Immature natural killer cell (primary cell): Measurements from ENCODE around the gene GEN1. TPM values are rescaled to one million over a fixed set of nuclear protein-coding genes. Genes with fewer than 3 reads are reported as not detected.
"Not testable (repeated sequence)": the region's sequence is repeated elsewhere in the genome, so short reads cannot be mapped to it uniquely, and the experiment has no call there.

Source experiments
- DNase-seq, 3 donors: peaks; one replicate each; pipeline ENCODE4 v3.0.0; 2022; ENCODE audit warnings: mixed read lengths in 1 of 3
- H3K27ac Mint-ChIP-seq, 6 donors: one replicate each; pipeline ENCODE4 v1.8.0; 2020; ENCODE audit warnings: mixed read lengths in 6 of 6, mild to moderate bottlenecking in 5 of 6, inconsistent platforms in 4 of 6, moderate library complexity in 3 of 6
- H3K27me3 Mint-ChIP-seq, 3 donors: one replicate each; pipeline ENCODE4 v1.8.0; 2020 to 2021; ENCODE audit warnings: low read depth in 3 of 3, mild to moderate bottlenecking in 3 of 3, mixed read lengths in 3 of 3, moderate library complexity in 3 of 3, inconsistent platforms in 1 of 3
- H3K36me3 Mint-ChIP-seq, 3 donors: one replicate each; pipeline ENCODE4 v1.8.0; 2020; ENCODE audit warnings: mixed read lengths in 3 of 3, inconsistent platforms in 2 of 3, mild to moderate bottlenecking in 2 of 3
- H3K4me1 Mint-ChIP-seq, 2 donors: one replicate each; pipeline ENCODE4 v1.8.0; 2020; ENCODE audit warnings: inconsistent platforms in 2 of 2, mild to moderate bottlenecking in 2 of 2, mixed read lengths in 2 of 2, moderate library complexity in 1 of 2
- H3K4me3 Mint-ChIP-seq, 5 donors: one replicate each; pipeline ENCODE4 v1.8.0; 2020; ENCODE audit warnings: mild to moderate bottlenecking in 5 of 5, mixed read lengths in 5 of 5, inconsistent platforms in 3 of 5, moderate library complexity in 3 of 5
- H3K9me3 Mint-ChIP-seq, 6 donors: one replicate each; pipeline ENCODE4 v1.8.0; 2020; ENCODE audit warnings: mild to moderate bottlenecking in 6 of 6, mixed read lengths in 6 of 6, inconsistent platforms in 4 of 6, moderate library complexity in 3 of 6
- polyA plus RNA-seq, 3 donors: library from polyadenylated mRNA; unstranded; fragments of 300-500 nt; fragmentation: Illumina TruSeq; gene quantifications; one replicate each; pipeline ENCODE4 v1.2.3, GENCODE V29; 2021

The GEN1 gene
- polyA plus RNA-seq, 3 donors from 2014 or later: 2.3 TPM; not detected in 2

GRCh38 chr2:17815468-17816184 lies 61.7 kb downstream of the GEN1 start:
- no peaks in the 10 kb centered on the region for H3K9me3 Mint-ChIP-seq
- no peaks in the 10 kb centered on the region for H3K36me3 Mint-ChIP-seq
- peaks cover 4 to 6% (median 5%) of the 10 kb centered on the region in 3 donors for H3K27me3 Mint-ChIP-seq
- no peak overlapping the region for H3K27ac Mint-ChIP-seq
- no peak overlapping the region for H3K4me3 Mint-ChIP-seq
- no peak for DNase-seq
- no peaks in the 10 kb centered on the region for H3K4me1 Mint-ChIP-seq

DNA sequence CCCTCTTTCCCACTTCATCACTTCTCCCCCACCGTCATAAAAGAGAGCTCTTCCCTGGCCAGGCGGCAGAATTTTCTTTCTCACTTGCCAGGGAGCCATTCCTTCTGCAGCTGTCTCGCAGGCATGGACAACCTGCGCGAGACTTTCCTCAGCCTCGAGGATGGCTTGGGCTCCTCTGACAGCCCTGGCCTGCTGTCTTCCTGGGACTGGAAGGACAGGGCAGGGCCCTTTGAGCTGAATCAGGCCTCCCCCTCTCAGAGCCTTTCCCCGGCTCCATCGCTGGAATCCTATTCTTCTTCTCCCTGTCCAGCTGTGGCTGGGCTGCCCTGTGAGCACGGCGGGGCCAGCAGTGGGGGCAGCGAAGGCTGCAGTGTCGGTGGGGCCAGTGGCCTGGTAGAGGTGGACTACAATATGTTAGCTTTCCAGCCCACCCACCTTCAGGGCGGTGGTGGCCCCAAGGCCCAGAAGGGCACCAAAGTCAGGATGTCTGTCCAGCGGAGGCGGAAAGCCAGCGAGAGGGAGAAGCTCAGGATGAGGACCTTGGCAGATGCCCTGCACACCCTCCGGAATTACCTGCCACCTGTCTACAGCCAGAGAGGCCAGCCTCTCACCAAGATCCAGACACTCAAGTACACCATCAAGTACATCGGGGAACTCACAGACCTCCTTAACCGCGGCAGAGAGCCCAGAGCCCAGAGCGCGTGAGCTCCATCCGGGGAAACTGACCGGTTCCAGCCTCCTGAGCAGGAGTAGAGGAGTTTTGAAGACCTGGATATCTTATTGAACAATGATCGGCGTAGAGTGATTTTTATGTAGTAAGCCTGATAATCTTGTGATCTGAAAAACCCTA lies 62.7 kb downstream of the GEN1 start, which contains the start of gene MSGN1:
MSGN1 (plus strand) TSS at position 65 of the 850 bp plus-strand sequence; CDS start at position 124, 59 bp downstream.
- H3K9me3 Mint-ChIP-seq: no peaks in the 10 kb centered on the region
- H3K27me3 Mint-ChIP-seq: peaks cover 4 to 7% (median 5%) of the 10 kb centered on the region in 3 donors
- no peak within 1 kb of the TSS for H3K27ac Mint-ChIP-seq
- H3K36me3 Mint-ChIP-seq: no peaks in the 10 kb centered on the region
- no peak within 1 kb of the TSS for H3K4me3 Mint-ChIP-seq
- H3K4me1 Mint-ChIP-seq: no peaks in the 10 kb centered on the region
- no peak for DNase-seq

DNA sequence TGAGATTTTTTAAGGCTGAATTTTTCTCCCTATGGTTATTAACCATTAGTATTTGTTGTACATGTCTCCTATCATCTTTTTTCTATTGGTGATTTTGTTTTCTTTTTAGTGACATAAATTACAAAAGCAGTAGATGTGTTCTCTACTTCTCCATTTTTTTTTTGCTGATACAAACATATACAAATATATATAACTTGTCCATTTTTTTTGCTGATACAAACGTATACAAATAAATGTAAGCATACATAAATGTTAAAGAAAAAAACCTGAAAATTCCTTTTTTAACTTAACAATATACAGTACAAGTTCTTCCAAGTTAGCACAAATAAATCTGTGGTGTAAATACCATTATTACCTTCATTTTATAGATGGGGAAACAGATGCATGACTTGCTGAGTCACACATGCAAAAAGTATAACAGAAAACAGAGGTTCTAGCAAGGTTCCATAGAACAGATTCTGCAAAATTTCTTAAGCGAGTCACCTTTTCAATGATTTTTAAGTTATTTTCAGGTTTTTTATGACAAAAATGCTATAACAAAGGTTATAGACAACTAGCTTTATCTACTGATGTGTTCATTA lies 64.4 kb downstream of the GEN1 start:
- Mint-ChIP-seq H3K27ac (no peak overlapping the region), H3K27me3 (peaks cover 5 to 7% (median 6%) of the 10 kb centered on the region in 3 donors), H3K4me1 (no peaks in the 10 kb centered on the region), H3K9me3 (peaks cover 0 to 1% (median 0%) of the 10 kb centered on the region in 6 donors), H3K36me3 (no peaks in the 10 kb centered on the region), H3K4me3 (no peak overlapping the region)
- DNase-seq: no peak

DNA sequence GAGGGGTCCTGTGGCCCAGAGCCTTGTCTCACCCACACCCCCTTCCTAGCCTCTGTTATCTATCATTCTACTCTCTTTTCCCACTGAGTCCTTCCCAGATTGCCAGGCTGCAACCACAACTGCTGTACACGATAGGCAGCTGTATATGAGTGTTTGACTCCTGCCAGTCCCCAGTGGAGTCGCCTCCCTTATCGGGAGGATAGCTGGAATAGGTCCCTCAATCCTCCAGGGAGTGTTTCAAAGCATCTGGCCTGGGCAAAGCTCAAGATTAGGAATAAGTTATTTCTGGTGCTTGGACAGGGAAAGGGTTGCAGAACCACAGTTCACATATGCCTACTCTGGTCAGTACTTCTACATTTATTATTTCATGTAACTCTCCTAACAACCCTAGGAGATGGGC lies 67.1 kb downstream of the GEN1 start:
- DNase-seq: no peak
- Mint-ChIP-seq H3K36me3 (no peaks in the 10 kb centered on the region), H3K4me1 (no peaks in the 10 kb centered on the region), H3K4me3 (no peak overlapping the region), H3K27ac (no peak overlapping the region), H3K27me3 (peaks cover 5 to 14% (median 7%) of the 10 kb centered on the region in 3 donors), H3K9me3 (peaks cover 0 to 3% (median 0%) of the 10 kb centered on the region in 6 donors)

GRCh38 chr2:17821535-17822444 lies 67.9 kb downstream of the GEN1 start:
- Mint-ChIP-seq H3K27ac (no peak overlapping the region), H3K27me3 (peaks cover 5 to 14% (median 6%) of the 10 kb centered on the region in 3 donors), H3K4me3 (no peak overlapping the region), H3K36me3 (no peaks in the 10 kb centered on the region), H3K4me1 (no peaks in the 10 kb centered on the region), H3K9me3 (peaks cover 0 to 3% (median 0%) of the 10 kb centered on the region in 6 donors)
- DNase-seq: no peak

GRCh38 chr2:17822445-17823117 lies 68.6 kb downstream of the GEN1 start:
- DNase-seq: no peak
- Mint-ChIP-seq H3K36me3 (no peaks in the 10 kb centered on the region), H3K4me3 (no peak overlapping the region), H3K9me3 (peaks cover 0 to 3% (median 0%) of the 10 kb centered on the region in 6 donors), H3K27ac (no peak overlapping the region), H3K27me3 (peaks cover 4 to 14% (median 5%) of the 10 kb centered on the region in 3 donors), H3K4me1 (no peaks in the 10 kb centered on the region)

DNA sequence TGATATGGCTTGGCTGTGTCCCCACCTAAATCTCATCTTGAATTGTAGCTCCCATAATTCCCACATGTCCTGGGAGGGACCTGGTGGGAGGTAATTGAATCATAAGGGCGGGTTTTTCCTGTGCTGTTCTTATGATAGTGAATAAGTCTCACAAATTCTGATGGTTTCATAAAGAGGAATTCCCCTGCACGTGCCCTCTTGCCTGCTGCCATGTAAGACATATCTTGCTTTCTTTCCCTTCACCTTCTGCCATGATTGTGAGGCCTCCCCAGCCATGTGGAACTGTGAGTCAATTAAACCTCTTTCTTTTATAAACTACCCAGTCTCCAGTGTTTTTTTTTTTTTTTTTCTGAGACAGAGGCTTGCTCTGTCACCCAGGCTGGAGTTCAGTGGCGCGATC lies 69.7 kb downstream of the GEN1 start:
- not testable (repeated sequence) for DNase-seq, H3K9me3 Mint-ChIP-seq, H3K4me3 Mint-ChIP-seq, H3K27ac Mint-ChIP-seq, H3K4me1 Mint-ChIP-seq, H3K36me3 Mint-ChIP-seq
- H3K27me3 Mint-ChIP-seq: peaks cover 4 to 14% (median 4%) of the 10 kb centered on the region in 3 donors

GRCh38 chr2:17827316-17827715 lies 73.4 kb downstream of the GEN1 start:
- no peak for DNase-seq
- Mint-ChIP-seq H3K4me3 (no peak overlapping the region), H3K27ac (no peak overlapping the region), H3K9me3 (peaks cover 0 to 3% (median 0%) of the 10 kb centered on the region in 6 donors), H3K4me1 (peaks cover 0 to 6% of the 10 kb centered on the region in 2 donors), H3K27me3 (peaks cover 0 to 27% (median 2%) of the 10 kb centered on the region in 3 donors), H3K36me3 (no peaks in the 10 kb centered on the region)

GRCh38 chr2:17827785-17828184 lies 73.8 kb downstream of the GEN1 start:
- Mint-ChIP-seq H3K9me3 (peaks cover 0 to 3% (median 0%) of the 10 kb centered on the region in 6 donors), H3K36me3 (no peaks in the 10 kb centered on the region), H3K4me3 (no peak overlapping the region), H3K27me3 (peaks cover 0 to 27% (median 2%) of the 10 kb centered on the region in 3 donors), H3K4me1 (peaks cover 0 to 6% of the 10 kb centered on the region in 2 donors), H3K27ac (peak overlapping the region in 1 of 6 donors; percentile 35)
- no peak for DNase-seq

DNA sequence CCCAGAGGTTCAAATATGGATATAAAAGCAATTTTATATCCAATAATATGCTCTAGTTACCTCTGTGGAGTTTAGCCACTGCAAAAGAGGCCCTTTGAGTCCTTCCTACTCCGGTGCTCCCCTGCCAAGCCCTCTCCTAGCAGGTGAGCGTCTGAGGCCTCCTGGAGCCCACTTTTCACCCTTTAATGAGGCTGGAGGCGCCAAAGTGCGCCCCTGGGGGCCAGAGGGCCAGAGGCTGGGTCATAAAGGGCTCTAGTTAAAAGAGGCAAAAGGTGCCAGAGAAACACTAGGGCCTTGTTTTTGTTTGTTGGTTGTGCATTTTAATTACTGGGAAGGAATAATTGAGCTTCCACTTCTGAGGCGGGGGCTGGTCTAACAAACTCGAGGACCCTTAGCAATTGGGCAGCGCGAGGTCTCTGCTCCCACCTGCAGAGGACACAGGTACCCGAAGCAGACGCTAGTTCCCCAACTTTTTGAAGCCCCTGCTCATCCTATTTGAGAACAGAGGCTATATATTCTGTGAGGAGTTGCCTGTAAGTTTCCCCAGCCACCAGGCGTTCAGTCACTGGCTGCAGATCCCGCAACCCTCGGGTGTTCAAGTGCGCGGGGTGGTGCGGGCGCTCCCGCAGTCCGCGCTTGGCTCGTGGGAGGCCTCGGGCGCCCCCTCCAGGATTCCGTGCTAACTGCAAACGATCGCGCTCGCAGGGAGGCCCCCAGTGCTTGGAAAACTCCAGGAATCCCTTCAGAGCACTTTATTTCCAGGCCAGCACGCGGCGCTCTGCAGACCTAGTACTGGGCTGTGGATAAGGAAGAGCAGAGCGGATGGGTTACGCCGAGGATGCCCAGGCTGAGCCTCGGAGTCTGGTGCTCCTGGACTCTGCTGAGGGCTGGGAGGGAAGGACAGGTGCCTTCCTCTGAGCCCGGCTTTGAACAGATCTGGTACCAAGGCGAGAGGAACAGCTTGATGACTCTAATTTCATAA lies 76.4 kb downstream of the GEN1 start:
- peaks cover 0 to 6% of the 10 kb centered on the region in 2 donors for H3K4me1 Mint-ChIP-seq
- no peak overlapping the region for H3K27ac Mint-ChIP-seq
- peaks cover 4 to 26% (median 4%) of the 10 kb centered on the region in 3 donors for H3K27me3 Mint-ChIP-seq
- H3K36me3 Mint-ChIP-seq: no peaks in the 10 kb centered on the region
- no peak overlapping the region for H3K4me3 Mint-ChIP-seq
- DNase-seq: no peak
- H3K9me3 Mint-ChIP-seq: peaks cover 0 to 2% (median 0%) of the 10 kb centered on the region in 6 donors

- no peak overlapping the region for H3K27ac Mint-ChIP-seq
- H3K4me3 Mint-ChIP-seq: no peak overlapping the region
- no peaks in the 10 kb centered on the region for H3K36me3 Mint-ChIP-seq
- peaks cover 0 to 4% of the 10 kb centered on the region in 2 donors for H3K4me1 Mint-ChIP-seq
- H3K9me3 Mint-ChIP-seq: peaks cover 0 to 3% (median 0%) of the 10 kb centered on the region in 6 donors
- DNase-seq: no peak
- H3K27me3 Mint-ChIP-seq: peaks cover 4 to 14% (median 8%) of the 10 kb centered on the region in 3 donors
Measured at GRCh38 chr2:17835516-17835915, 81.6 kb downstream of the GEN1 start.
